ENCODE measurements around the gene MYO9B.

GRCh38 chr19:17202249-17202648 is 126.7 kb downstream of the MYO9B start:
- no peak for TF ChIP-seq CTCF (conservative IDR thresholded peaks at IDR 0.05 in 1 of 2, IDR thresholded peaks at IDR 0.05 in 1 of 2; ENCODE audit: low read depth in 1 of 2, low read length in 2 of 2)
- no peak for TF ChIP-seq EZH2 (IDR thresholded peaks at IDR 0.05; ENCODE audit: low read length, missing control alignments)
